ENCODE measurements around the gene MED27. TPM values are rescaled to one million over a fixed set of nuclear protein-coding genes. Genes with fewer than 3 reads are reported as not detected.

MED27 gene
- total and polyA plus RNA-seq, 10 of the 15 experiments (the other 5 are each of a cell fraction or from before 2014, with no cell fraction given) = 20.3 to 50.3 (median 35.5) TPM

GRCh38 chr9:132042324-132042723 lies 37.3 kb downstream of the MED27 start:
- no peak for FAIRE-seq
- ATAC-seq = no peak
- no peak overlapping the region for H3K4me2 ChIP-seq (ENCODE audit: control insufficient read depth, insufficient read depth)
- H3K9me3 ChIP-seq (replicated peaks; ENCODE audit: control insufficient read depth, insufficient read depth, low read length) = no peaks in the 10 kb centered on the region
- H4K20me1 ChIP-seq (ENCODE audit: control insufficient read depth, insufficient read depth) = peaks cover 5% of the 10 kb centered on the region
- no peak overlapping the region for H3K4me3 ChIP-seq
- H3K9ac ChIP-seq (ENCODE audit: control insufficient read depth, insufficient read depth, low read length) = no peak overlapping the region
- ChIA-PET POLR2A (no interaction called here), CTCF (no interaction called here), RAD21 (ENCODE audit: unreplicated experiment) (no interaction called here), SMC1A (ENCODE audit: uncharacterized antibody, unreplicated experiment) (no interaction called here)
- intact Hi-C loops (cut with micrococcal nuclease; ENCODE audit: unreplicated experiment) = no loop called here
- BruUV-seq (replicated peaks) = no TSS peak
- TF ChIP-seq POLR2AphosphoS5 (IDR thresholded peaks at IDR 0.05; ENCODE audit: low read length) = no peak
- TF ChIP-seq ZBED1 (IDR thresholded peaks at IDR 0.05; ENCODE audit: borderline replicate concordance) = no peak
- no peak for TF ChIP-seq SREBF2 (IDR thresholded peaks at IDR 0.05; ENCODE audit: low read length)
- TF ChIP-seq BCL11A (IDR thresholded peaks at IDR 0.05; ENCODE audit: low read depth, low read length) = no peak
- no peak for TF ChIP-seq FOS (IDR thresholded peaks at IDR 0.05; ENCODE audit: borderline replicate concordance, extremely low read depth, insufficient read length)
- TF ChIP-seq RB1 (IDR thresholded peaks at IDR 0.05; ENCODE audit: borderline replicate concordance) = no peak
- no peak for TF ChIP-seq WRNIP1 (IDR thresholded peaks at IDR 0.05; ENCODE audit: borderline replicate concordance, low read depth, low read length)
- TF ChIP-seq NRF1 (conservative IDR thresholded peaks at IDR 0.05; ENCODE audit: low read depth, low read length) = no peak
- TF ChIP-seq, protein P1, sequence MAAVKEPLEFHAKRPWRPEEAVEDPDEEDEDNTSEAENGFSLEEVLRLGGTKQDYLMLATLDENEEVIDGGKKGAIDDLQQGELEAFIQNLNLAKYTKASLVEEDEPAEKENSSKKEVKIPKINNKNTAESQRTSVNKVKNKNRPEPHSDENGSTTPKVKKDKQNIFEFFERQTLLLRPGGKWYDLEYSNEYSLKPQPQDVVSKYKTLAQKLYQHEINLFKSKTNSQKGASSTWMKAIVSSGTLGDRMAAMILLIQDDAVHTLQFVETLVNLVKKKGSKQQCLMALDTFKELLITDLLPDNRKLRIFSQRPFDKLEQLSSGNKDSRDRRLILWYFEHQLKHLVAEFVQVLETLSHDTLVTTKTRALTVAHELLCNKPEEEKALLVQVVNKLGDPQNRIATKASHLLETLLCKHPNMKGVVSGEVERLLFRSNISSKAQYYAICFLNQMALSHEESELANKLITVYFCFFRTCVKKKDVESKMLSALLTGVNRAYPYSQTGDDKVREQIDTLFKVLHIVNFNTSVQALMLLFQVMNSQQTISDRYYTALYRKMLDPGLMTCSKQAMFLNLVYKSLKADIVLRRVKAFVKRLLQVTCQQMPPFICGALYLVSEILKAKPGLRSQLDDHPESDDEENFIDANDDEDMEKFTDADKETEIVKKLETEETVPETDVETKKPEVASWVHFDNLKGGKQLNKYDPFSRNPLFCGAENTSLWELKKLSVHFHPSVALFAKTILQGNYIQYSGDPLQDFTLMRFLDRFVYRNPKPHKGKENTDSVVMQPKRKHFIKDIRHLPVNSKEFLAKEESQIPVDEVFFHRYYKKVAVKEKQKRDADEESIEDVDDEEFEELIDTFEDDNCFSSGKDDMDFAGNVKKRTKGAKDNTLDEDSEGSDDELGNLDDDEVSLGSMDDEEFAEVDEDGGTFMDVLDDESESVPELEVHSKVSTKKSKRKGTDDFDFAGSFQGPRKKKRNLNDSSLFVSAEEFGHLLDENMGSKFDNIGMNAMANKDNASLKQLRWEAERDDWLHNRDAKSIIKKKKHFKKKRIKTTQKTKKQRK (IDR thresholded peaks at IDR 0.05; ENCODE audit: low read depth, low read length) = no peak
- TF ChIP-seq TBL1XR1 (IDR thresholded peaks at IDR 0.05; ENCODE audit: low read depth, low read length) = no peak
- TF ChIP-seq, protein P2, sequence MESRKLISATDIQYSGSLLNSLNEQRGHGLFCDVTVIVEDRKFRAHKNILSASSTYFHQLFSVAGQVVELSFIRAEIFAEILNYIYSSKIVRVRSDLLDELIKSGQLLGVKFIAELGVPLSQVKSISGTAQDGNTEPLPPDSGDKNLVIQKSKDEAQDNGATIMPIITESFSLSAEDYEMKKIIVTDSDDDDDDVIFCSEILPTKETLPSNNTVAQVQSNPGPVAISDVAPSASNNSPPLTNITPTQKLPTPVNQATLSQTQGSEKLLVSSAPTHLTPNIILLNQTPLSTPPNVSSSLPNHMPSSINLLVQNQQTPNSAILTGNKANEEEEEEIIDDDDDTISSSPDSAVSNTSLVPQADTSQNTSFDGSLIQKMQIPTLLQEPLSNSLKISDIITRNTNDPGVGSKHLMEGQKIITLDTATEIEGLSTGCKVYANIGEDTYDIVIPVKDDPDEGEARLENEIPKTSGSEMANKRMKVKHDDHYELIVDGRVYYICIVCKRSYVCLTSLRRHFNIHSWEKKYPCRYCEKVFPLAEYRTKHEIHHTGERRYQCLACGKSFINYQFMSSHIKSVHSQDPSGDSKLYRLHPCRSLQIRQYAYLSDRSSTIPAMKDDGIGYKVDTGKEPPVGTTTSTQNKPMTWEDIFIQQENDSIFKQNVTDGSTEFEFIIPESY (IDR thresholded peaks at IDR 0.05) = no peak
- no peak for TF ChIP-seq ESRRA (IDR thresholded peaks at IDR 0.05; ENCODE audit: low read length)
- TF ChIP-seq JUND (IDR thresholded peaks at IDR 0.05; ENCODE audit: low read depth, low read length) = no peak
- no peak for TF ChIP-seq MTA3 (IDR thresholded peaks at IDR 0.05; ENCODE audit: borderline replicate concordance, low read length)
- no peak for TF ChIP-seq SIX5 (IDR thresholded peaks at IDR 0.05; ENCODE audit: low read depth, low read length, severe bottlenecking)
- H2AFZ ChIP-seq (ENCODE audit: control insufficient read depth, low read depth, low read length) = no peak overlapping the region
- H3K79me2 ChIP-seq (ENCODE audit: control insufficient read depth, insufficient read depth, low read length) = no peaks in the 10 kb centered on the region
- H3K27ac ChIP-seq (ENCODE audit: control insufficient read depth, insufficient read depth) = no peak overlapping the region
- peaks cover 0 to 1% of the 10 kb centered on the region in 2 experiments; a peak in 1 of 4 replicates for H3K36me3 ChIP-seq (ENCODE audit: control insufficient read depth in 2 of 2, insufficient read depth in 2 of 2, low read length in 1 of 2)
- H3K4me1 ChIP-seq (ENCODE audit: control insufficient read depth, insufficient read depth, low read length) = no peaks in the 10 kb centered on the region
- no peaks in the 10 kb centered on the region for H3K27me3 ChIP-seq (replicated peaks in 1 of 2; ENCODE audit: control insufficient read depth in 2 of 2, insufficient read depth in 2 of 2, low read length in 1 of 2)
- DNase-seq (ENCODE audit: low read depth, low spot score) = no peak
- in situ Hi-C loops (cut with MboI) = no loop called here
- WGBS (ENCODE audit: insufficient coverage, insufficient replicate concordance, low lambda C conversion rate, missing lambda C conversion rate) = 62% methylated on average over 4 of the region's 4 CpGs
